Type B pancreatic cell (in vitro differentiated cells): ENCODE measurements around the gene TBC1D22A. TPM values are rescaled to one million over a fixed set of nuclear protein-coding genes. Genes with fewer than 3 reads are reported as not detected.
A peak's percentile ranks its signal among the peaks of the same experiment; 100 is the strongest.
"Not testable (repeated sequence)": the region's sequence is repeated elsewhere in the genome, so short reads cannot be mapped to it uniquely, and the experiment has no call there.

ENCODE experiments used
- DNase-seq: peaks from one replicate; pipeline ENCODE4 v3.0.0; 2021; ENCODE audit warnings: mixed read lengths; ENCODE audit not compliant: unreplicated experiment; ENCODE audit errors: extremely low spot score
- H3K27ac Mint-ChIP-seq: 2 replicates; pipeline ENCODE4 v1.8.0; 2021; ENCODE audit warnings: mild to moderate bottlenecking, mixed read lengths
- H3K27me3 Mint-ChIP-seq: 2 replicates; pipeline ENCODE4 v1.8.0; 2021; ENCODE audit warnings: mixed read lengths
- H3K36me3 Mint-ChIP-seq: 2 replicates; pipeline ENCODE4 v1.8.0; 2021; ENCODE audit warnings: mixed read lengths
- H3K4me1 Mint-ChIP-seq: one replicate; pipeline ENCODE4 v1.8.0; 2021; ENCODE audit warnings: mixed read lengths; ENCODE audit not compliant: unreplicated experiment
- H3K4me3 Mint-ChIP-seq: 2 replicates; pipeline ENCODE4 v1.8.0; 2021; ENCODE audit warnings: mild to moderate bottlenecking, mixed read lengths
- H3K9me3 Mint-ChIP-seq: 2 replicates; pipeline ENCODE4 v1.8.0; 2021; ENCODE audit warnings: mixed read lengths
- total RNA-seq: library from RNA; stranded (reverse); gene quantifications from 2 replicates; pipeline ENCODE4 v1.2.1, GENCODE V29; 2021; ENCODE audit warnings: low replicate concordance
- TF ChIP-seq, protein P1 (sequence below): fragments of 200-600 bp; sonication (generic); conservative IDR thresholded peaks from 2 replicates; pipeline ENCODE4 v1.5.0; 2021; ENCODE audit warnings: antibody characterized with exemption, mild to moderate bottlenecking

The TBC1D22A gene
- total RNA-seq, 1 donor from 2014 or later: 16.2 TPM

- Mint-ChIP-seq H3K27me3 (no peaks in the 10 kb centered on the region), H3K36me3 (no peaks in the 10 kb centered on the region), H3K4me1 (peaks cover 12% of the 10 kb centered on the region), H3K27ac (no peak overlapping the region), H3K4me3 (no peak overlapping the region), H3K9me3 (no peaks in the 10 kb centered on the region)
- TF ChIP-seq, protein P1, sequence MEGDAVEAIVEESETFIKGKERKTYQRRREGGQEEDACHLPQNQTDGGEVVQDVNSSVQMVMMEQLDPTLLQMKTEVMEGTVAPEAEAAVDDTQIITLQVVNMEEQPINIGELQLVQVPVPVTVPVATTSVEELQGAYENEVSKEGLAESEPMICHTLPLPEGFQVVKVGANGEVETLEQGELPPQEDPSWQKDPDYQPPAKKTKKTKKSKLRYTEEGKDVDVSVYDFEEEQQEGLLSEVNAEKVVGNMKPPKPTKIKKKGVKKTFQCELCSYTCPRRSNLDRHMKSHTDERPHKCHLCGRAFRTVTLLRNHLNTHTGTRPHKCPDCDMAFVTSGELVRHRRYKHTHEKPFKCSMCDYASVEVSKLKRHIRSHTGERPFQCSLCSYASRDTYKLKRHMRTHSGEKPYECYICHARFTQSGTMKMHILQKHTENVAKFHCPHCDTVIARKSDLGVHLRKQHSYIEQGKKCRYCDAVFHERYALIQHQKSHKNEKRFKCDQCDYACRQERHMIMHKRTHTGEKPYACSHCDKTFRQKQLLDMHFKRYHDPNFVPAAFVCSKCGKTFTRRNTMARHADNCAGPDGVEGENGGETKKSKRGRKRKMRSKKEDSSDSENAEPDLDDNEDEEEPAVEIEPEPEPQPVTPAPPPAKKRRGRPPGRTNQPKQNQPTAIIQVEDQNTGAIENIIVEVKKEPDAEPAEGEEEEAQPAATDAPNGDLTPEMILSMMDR: no peak
- DNase-seq: peak; percentile 50
Observed at GRCh38 chr22:47168441-47168840, 406.0 kb downstream of the TBC1D22A start.

GRCh38 chr22:47168900-47169800, 406.7 kb downstream of the TBC1D22A start:
- no peaks in the 10 kb centered on the region for H3K36me3 Mint-ChIP-seq
- no peak overlapping the region for H3K27ac Mint-ChIP-seq
- TF ChIP-seq, protein P1: peak; percentile 56
- no peak overlapping the region for H3K4me3 Mint-ChIP-seq
- DNase-seq: peak; percentile 64
- H3K4me1 Mint-ChIP-seq: peaks cover 12% of the 10 kb centered on the region
- H3K9me3 Mint-ChIP-seq: no peaks in the 10 kb centered on the region
- no peaks in the 10 kb centered on the region for H3K27me3 Mint-ChIP-seq

DNA sequence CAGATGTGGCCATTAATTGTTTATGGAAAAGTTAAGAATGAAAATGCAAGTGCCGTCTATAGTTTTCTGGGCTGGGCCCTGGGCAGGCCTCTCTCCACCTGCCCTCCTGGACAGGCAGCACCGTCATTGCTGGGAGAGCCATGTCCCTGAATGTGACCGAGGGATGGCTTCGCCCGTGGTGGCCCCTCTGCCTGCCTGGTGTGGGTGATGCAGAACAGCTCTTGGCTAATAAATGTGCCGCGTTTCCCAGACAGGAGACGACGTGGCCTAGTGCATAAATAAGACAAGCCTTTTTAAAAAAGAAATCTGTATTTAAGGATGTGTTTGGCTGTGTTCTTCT, 407.3 kb downstream of the TBC1D22A start:
- Mint-ChIP-seq H3K27me3 (no peaks in the 10 kb centered on the region), H3K4me3 (no peak overlapping the region), H3K36me3 (no peaks in the 10 kb centered on the region), H3K9me3 (no peaks in the 10 kb centered on the region), H3K4me1 (peaks cover 6% of the 10 kb centered on the region), H3K27ac (no peak overlapping the region)
- DNase-seq: peak; percentile 51
- TF ChIP-seq, protein P1: no peak

DNA sequence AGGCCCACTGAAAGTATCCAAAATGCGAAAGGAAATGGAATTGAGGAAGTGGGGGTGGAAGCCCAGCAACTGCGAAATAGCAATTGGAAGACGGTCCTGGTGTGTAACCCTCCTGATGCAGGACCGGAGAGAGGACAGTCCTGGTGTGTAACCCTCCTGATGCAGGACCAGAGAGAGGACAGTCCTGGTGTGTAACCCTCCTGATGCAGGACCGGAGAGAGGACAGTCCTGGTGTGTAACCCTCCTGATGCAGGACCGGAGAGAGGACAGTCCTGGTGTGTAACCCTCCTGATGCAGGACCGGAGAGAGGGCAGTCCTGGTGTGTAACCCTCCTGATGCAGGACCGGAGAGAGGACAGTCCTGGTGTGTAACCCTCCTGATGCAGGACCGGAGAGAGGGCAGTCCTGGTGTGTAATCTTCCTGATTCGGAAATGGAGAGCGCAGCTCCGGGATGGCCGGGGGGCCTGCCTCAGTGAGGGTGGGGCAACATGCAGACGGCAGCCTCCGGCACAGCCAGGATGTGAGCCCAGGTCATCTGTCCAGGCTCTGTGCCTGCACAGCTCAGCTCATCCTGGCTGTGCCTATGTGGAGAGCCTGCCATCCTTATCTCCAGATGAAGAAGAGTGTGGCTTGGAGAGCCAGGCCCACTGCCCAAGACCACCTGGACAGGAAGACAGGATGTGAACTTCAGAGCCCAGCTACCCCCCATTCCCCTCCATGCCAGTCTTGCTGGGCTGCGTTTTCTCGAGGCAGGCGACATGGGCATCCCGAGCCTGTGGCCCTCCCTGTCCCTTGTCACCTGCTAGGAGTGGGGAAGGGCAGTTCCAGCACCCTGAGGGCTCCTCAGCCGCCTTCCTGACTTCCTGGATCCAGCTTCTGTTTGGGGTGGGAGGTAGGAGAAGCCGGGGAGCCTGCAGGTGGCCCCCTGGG, 408.3 kb downstream of the TBC1D22A start:
- DNase-seq: peak; percentile 54
- not testable (repeated sequence) for H3K4me3 Mint-ChIP-seq, H3K27ac Mint-ChIP-seq

GRCh38 chr22:47171441-47172221, 409.2 kb downstream of the TBC1D22A start:
- Mint-ChIP-seq H3K9me3 (no peaks in the 10 kb centered on the region), H3K4me3 (no peak overlapping the region), H3K4me1 (no peaks in the 10 kb centered on the region), H3K27me3 (no peaks in the 10 kb centered on the region), H3K36me3 (peaks cover 4% of the 10 kb centered on the region), H3K27ac (no peak overlapping the region)
- DNase-seq: peak; percentile 58
- TF ChIP-seq, protein P1: no peak

More for the DNA sequence above, 408.3 kb downstream of the TBC1D22A start:
- not testable (repeated sequence) for H3K36me3 Mint-ChIP-seq, H3K4me1 Mint-ChIP-seq, H3K27me3 Mint-ChIP-seq, H3K9me3 Mint-ChIP-seq
